HuH-7 (cell line): ENCODE results near the gene OSM.
"Not testable (repeated sequence)": the region's sequence is repeated elsewhere in the genome, so short reads cannot be mapped to it uniquely, and the experiment has no call there.

Source experiments
- DNase-seq: peaks from one replicate; pipeline ENCODE4 v3.0.0; 2011; ENCODE audit warnings: low spot score

Gene OSM

DNA sequence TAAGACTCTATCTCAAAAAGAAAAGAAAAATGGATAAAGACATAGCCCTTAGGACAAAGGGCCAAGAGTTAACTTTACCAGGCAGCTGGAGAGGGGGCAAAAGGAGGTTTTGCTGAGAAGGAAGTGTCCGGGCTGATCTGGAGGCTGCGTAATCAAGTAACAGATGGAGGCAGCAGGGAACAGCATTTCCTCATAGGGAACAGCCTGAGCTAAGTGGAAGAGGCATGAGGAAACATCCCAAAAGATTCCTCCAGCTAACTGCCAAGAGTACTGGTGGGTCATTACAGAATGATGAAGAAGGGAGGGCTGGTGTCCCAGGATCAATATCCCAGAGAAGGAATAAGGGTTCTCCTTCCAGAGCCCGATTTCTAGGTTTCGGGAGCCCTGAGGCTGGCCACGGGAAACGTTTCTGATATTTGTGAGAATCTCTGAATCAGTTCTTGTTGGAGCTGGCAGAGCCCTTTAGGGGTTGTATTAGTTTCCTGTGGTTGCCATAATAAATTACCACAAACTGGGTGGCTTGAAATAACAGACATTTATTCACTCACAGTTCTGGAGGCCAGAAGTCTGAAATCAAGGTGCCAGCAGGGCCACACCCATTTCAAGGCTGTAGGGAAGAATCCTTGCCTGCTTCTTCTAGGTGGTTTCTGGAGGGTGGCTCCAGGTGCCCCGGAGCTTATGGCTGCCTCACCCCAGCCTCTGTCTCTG, 41.3 kb downstream of the OSM start:
- no peak for DNase-seq

- DNase-seq = no peak
Measured at GRCh38 chr22:30224161-30224857, 42.3 kb downstream of the OSM start.

GRCh38 chr22:30223303-30223702, 43.3 kb downstream of the OSM start:
- DNase-seq = no peak

DNA sequence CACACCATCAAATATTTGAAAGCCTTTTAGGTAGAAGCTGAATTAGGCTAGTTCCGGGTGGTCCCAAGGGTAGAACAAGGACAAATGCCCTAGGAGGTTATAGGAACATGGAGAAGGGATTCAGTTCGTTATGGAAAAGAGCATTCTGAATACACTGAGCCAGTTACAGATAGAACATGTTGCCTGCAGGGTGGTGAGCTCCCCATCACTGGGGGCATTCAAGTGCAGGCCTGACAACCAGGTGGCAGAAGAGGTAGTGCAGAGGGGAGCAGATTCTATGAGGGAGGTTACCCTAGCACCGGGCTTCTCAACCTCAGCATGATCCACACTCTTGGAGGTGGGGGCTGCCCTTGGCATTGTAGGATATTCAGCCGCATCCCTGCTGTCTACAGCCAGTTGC, 44.3 kb downstream of the OSM start:
- no peak for DNase-seq

DNA sequence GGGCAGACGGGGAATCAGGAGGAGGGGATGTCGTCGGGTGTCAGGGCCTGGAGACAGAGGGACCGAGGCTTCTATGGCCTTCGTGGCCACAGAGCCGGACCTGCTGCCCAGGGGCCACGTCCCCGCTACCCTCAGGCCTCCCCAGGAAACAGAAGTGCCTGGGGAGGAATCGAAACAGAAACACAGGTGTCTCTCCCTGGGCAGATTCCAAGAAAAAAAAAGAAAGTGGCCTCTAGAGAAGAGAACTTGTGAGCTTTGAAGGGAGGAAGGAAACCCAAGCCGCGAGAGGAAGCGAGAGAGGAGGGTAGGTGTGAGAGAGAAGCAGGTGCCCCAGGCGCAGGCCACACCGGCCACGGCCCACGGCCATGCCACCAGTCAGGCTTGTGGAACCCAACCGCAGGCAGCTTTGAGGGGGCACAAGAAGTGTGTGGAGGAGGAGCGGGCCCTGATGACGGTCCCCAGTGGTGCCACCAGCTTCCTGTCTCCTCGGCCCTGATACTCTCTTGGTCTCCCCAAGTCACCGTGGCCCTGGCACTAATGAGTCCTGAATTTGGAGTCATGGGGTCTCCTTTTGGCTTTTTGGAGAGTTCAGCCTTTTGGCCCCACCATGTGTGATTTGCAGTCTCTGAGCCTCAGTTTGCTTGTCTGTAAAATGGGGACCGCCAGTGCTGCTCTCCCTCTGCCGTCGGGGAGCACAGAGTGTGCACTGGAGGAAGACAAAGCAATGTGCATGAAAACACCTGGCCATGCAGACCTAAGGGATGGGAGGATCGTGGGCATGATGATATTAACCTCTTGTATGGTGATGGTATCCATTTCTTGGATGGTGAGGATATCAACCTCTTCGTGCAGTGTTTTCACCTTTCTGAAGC, 45.3 kb downstream of the OSM start:
- no peak for DNase-seq

- no peak for DNase-seq
Measured at GRCh38 chr22:30220338-30221012, 46.2 kb downstream of the OSM start.

GRCh38 chr22:30219668-30220278, 46.9 kb downstream of the OSM start:
- DNase-seq = no peak

- no peak for DNase-seq
Measured at GRCh38 chr22:30219049-30219654, 47.5 kb downstream of the OSM start.

DNA sequence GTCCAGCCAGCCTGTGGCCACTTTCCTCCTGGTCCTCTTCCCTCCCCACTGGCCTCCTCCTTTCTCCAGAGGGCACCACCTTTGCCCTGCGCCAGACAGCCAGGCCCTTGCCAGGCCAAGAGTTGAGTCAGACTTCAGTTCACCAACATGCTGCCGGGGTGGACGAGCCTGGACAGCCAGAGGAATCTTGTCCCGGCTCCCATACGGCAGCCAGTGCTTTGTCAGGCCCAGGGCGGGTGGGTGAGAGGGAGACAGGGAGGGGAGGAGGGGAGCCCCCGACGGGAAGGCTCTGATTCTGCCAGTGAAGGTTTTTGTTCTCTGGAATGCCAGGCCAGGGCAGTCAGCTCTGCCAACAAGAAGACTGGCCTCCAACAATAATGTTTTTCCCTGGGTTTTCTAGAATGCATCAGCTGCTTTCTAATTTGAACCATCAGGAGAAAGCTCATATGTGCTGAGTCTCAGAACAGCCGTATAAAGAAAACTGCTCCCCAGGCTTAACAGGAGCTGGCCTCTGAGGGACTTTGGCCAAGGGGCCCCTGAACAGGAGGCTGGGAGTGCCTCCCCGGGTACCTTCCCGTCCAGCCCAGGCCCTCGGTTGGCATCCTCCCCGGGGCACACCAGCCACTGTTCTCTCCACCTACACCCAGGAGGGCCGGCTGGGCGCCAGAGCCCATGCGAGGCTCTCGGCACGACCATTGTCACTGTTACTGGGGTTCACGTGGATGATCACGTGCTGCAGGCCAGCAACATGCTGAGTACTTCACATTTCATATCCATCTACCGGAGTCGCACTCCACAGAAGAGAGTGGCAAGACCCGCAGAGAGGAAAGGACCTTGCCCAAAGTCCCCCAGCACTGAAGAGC, 48.7 kb downstream of the OSM start:
- DNase-seq = no peak

DNA sequence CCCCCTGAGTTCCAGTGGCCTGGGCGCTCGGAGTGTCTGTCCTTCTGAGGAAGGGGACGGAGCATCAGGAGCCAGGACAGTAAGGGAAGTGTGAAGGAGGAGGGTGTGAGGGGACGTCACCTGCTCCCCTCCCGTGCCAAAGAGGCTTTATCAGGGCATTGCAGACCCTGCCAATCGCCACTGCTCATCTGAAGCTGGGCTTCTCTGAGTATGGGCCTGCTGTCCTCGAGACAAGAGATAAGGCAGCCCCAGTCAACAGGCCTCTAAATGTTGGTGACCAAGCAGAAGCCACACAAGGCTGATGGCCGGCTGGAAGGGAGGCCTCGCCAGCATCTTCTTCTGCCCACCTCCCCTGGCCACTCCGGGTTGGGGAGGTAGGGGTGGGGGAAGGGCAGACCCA, 49.9 kb downstream of the OSM start:
- no peak for DNase-seq

- not testable (repeated sequence) for DNase-seq
Measured at GRCh38 chr22:30216272-30216671, 50.4 kb downstream of the OSM start.

DNA sequence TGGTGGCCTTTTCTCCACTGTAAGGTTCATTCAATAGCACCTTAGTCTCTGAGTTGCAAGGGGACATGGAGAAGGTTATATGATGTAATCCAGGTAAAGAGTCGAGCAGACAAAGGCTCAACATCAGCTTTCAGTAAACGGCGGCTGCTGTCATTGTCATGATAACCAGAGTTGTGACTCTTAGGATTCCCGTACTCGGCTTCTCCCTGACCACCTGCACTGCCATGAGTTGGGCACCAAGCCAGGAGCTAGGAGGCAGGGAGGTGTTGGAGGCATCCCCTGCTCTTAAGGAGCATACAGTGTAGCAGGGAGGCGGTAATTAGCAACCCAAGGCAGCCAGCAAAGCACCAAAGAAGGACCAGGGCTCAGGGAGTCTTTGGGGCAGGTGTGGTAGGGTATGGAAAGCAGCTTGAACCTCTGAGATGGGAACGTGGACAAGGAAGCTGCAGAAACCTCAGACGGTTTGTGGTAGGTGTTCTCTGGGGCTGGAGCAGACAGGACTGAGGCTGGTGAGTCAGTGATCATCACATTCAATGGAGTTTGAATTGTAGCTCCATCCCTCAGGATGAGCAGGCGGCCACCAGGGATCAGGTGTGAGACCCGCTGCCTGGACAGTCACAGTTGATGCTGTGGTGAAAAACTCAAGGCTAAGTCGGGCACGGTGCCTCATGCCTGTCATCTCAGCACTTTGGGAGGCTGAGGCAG, 51.8 kb downstream of the OSM start:
- no peak for DNase-seq

DNA sequence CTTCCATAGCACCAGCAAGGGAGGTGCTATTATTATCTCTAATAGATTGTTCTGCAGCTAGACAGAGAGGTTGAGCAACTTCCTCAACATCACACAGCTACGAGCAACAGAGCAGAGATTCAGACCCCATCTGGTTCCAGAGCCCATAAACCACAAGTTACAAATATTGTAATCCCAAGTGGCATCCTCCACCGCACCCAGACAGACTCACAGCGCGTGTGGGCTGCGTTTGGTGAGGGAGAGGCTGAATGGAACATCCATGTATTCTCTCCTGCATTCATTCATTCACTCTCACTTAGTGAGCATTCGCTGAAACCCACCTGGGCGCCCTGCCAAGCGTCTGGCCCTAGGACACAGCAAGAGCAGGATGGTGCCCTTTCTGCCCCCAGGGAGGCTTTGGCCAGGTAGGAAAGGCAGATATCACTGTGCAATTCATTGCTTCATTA, 53.6 kb downstream of the OSM start:
- DNase-seq = no peak
